MCF 10A (cell line): ENCODE data around the gene KCNT2. TPM values are rescaled to one million over a fixed set of nuclear protein-coding genes. Genes with fewer than 3 reads are reported as not detected.

Experiments
- BruUV-seq: library from RNA; stranded (reverse); fragments of 400-500 nt; replicated peaks from 2 replicates; lab custom pipeline; 2021; lab: Mats Ljungman, UMichigan
- CTCF ChIA-PET: fragments of 300-600 bp; sonication (Branson Sonifier 250); formaldehyde crosslinking; extraction: SDS; loops from one replicate; lab custom pipeline; 2021; ENCODE audit warnings: antibody characterized with exemption, inconsistent platforms; lab: Yijun Ruan, JAX
- POLR2A ChIA-PET: fragments of 300-600, 350-650 bp; sonication (Branson Sonifier 250); formaldehyde crosslinking; extraction: SDS; loops from one replicate; lab custom pipeline; 2020; ENCODE audit warnings: antibody characterized with exemption, inconsistent platforms; lab: Yijun Ruan, JAX
- DNase-seq: peaks from one replicate; pipeline ENCODE4 v3.0.0-alpha.2; 2018; ENCODE audit not compliant: unreplicated experiment
- H3K27ac Mint-ChIP-seq: one replicate; pipeline ENCODE4 v1.8.0; 2022; ENCODE audit warnings: mild to moderate bottlenecking, low read depth, mixed read lengths; ENCODE audit not compliant: unreplicated experiment
- H3K27me3 Mint-ChIP-seq: one replicate; pipeline ENCODE4 v1.8.0; 2022; ENCODE audit warnings: mixed read lengths; ENCODE audit not compliant: insufficient read depth, unreplicated experiment
- H3K36me3 Mint-ChIP-seq: one replicate; pipeline ENCODE4 v1.8.0; 2022; ENCODE audit warnings: mild to moderate bottlenecking, moderate library complexity, mixed read lengths; ENCODE audit not compliant: insufficient read depth, unreplicated experiment
- H3K4me1 Mint-ChIP-seq: one replicate; pipeline ENCODE4 v1.8.0; 2022; ENCODE audit warnings: mixed read lengths; ENCODE audit not compliant: insufficient read depth, unreplicated experiment
- H3K4me3 Mint-ChIP-seq: one replicate; pipeline ENCODE4 v1.8.0; 2022; ENCODE audit warnings: mild to moderate bottlenecking, moderate library complexity, mixed read lengths; ENCODE audit not compliant: unreplicated experiment
- H3K9me3 Mint-ChIP-seq: one replicate; pipeline ENCODE4 v1.8.0; 2022; ENCODE audit warnings: mixed read lengths; ENCODE audit not compliant: unreplicated experiment
- CTCF ChIP-seq: fragments of 200-600 bp; IDR thresholded peaks from one replicate; pipeline ENCODE4 v1.8.0; 2022; ENCODE audit warnings: antibody characterized with exemption, mild to moderate bottlenecking; ENCODE audit not compliant: unreplicated experiment
- intact Hi-C: fragments of 100-400 bp; cut with micrococcal nuclease; formaldehyde crosslinking; loops from 2 replicates; pipeline ENCODE4 v1.14.1; 2022
- total RNA-seq: library from RNA; stranded (reverse); gene quantifications from 2 replicates; pipeline ENCODE4 v1.2.3, GENCODE V29; 2022

KCNT2 gene
- total RNA-seq, 1 experiment from 2014 or later: 1.5 TPM

- H3K4me3 Mint-ChIP-seq: peak overlapping the region; percentile 67
- H3K9me3 Mint-ChIP-seq: no peaks in the 10 kb centered on the region
- BruUV-seq: no TSS peak
- intact Hi-C loops: loop anchor here (5.0 kb wide), 1 partner anchor 97 kb away; no protein-coding TSS in a partner anchor
- peaks cover 29% of the 10 kb centered on the region for H3K4me1 Mint-ChIP-seq
- H3K27ac Mint-ChIP-seq: peak overlapping the region; percentile 95
- ChIA-PET CTCF (interaction anchor here (0.6 to 1.0 kb wide), 2 partner anchors 75 to 299 kb away, joined by 3 read pairs; no protein-coding TSS in a partner anchor), POLR2A (no interaction called here)
- DNase-seq: no peak
- H3K36me3 Mint-ChIP-seq: no peaks in the 10 kb centered on the region
- no peaks in the 10 kb centered on the region for H3K27me3 Mint-ChIP-seq
- TF ChIP-seq CTCF: no peak
Observed at GRCh38 chr1:196654271-196654670, 46.0 kb upstream of the KCNT2 start.

GRCh38 chr1:196651637-196652215 lies 43.5 kb upstream of the KCNT2 start, which contains the start of gene CFH:
Gene CFH (plus strand): TSS chr1:196652043. CDS start chr1:196652118, 75 bp downstream.
- CTCF ChIA-PET: interaction anchor here (0.5 to 3.2 kb wide), 2 partner anchors 10 to 296 kb away, joined by 3 to 16 read pairs; no protein-coding TSS in a partner anchor
- Mint-ChIP-seq H3K4me1 (peaks cover 26% of the 10 kb centered on the region), H3K4me3 (peak within 1 kb of the TSS; percentile 79), H3K9me3 (no peaks in the 10 kb centered on the region), H3K27me3 (no peaks in the 10 kb centered on the region), H3K27ac (peak within 1 kb of the TSS; percentile 95), H3K36me3 (no peaks in the 10 kb centered on the region)
- no peak for TF ChIP-seq CTCF
- POLR2A ChIA-PET: interaction anchor here (0.6 to 1.4 kb wide), 3 partner anchors 10 to 311 kb away, joined by 3 read pairs; no protein-coding TSS in a partner anchor
- intact Hi-C loops: loop anchor here (1.0 to 5.0 kb wide), 2 partner anchors 94 to 296 kb away; no protein-coding TSS in a partner anchor
- DNase-seq: peak; percentile 78
- BruUV-seq: no TSS peak

GRCh38 chr1:196651079-196651478 lies 42.8 kb upstream of the KCNT2 start:
- peak overlapping the region; percentile 95 for H3K27ac Mint-ChIP-seq
- no peak for DNase-seq
- peak overlapping the region; percentile 79 for H3K4me3 Mint-ChIP-seq
- CTCF ChIA-PET: interaction anchor here (0.8 to 3.2 kb wide), 7 partner anchors 10 to 505 kb away, joined by 3 to 16 read pairs (median 4); no protein-coding TSS in a partner anchor
- intact Hi-C loops: loop anchor here (1.0 to 5.0 kb wide), 2 partner anchors 94 to 296 kb away; no protein-coding TSS in a partner anchor
- no peaks in the 10 kb centered on the region for H3K9me3 Mint-ChIP-seq
- H3K4me1 Mint-ChIP-seq: peaks cover 21% of the 10 kb centered on the region
- no peaks in the 10 kb centered on the region for H3K27me3 Mint-ChIP-seq
- H3K36me3 Mint-ChIP-seq: no peaks in the 10 kb centered on the region
- no TSS peak for BruUV-seq
- POLR2A ChIA-PET: interaction anchor here (1.4 kb wide), 1 partner anchor 92 kb away, joined by 3 read pairs; no protein-coding TSS in a partner anchor
- no peak for TF ChIP-seq CTCF

GRCh38 chr1:196650403-196650802 lies 42.2 kb upstream of the KCNT2 start:
- no peaks in the 10 kb centered on the region for H3K27me3 Mint-ChIP-seq
- H3K27ac Mint-ChIP-seq: no peak overlapping the region
- POLR2A ChIA-PET: interaction anchor here (1.6 kb wide), 1 partner anchor 9 kb away, joined by 4 read pairs; no protein-coding TSS in a partner anchor
- intact Hi-C loops: loop anchor here (5.0 kb wide), 1 partner anchor 93 kb away; no protein-coding TSS in a partner anchor
- H3K4me1 Mint-ChIP-seq: peaks cover 17% of the 10 kb centered on the region
- no peaks in the 10 kb centered on the region for H3K36me3 Mint-ChIP-seq
- CTCF ChIA-PET: interaction anchor here (0.6 to 3.2 kb wide), 8 partner anchors 9 to 504 kb away, joined by 3 to 16 read pairs (median 4); no protein-coding TSS in a partner anchor
- DNase-seq: no peak
- H3K4me3 Mint-ChIP-seq: no peak overlapping the region
- no peak for TF ChIP-seq CTCF
- no peaks in the 10 kb centered on the region for H3K9me3 Mint-ChIP-seq
- no TSS peak for BruUV-seq
